IMR-90 (cell line): Measurements from ENCODE around the gene AFDN. TPM values are rescaled to one million over a fixed set of nuclear protein-coding genes. Genes with fewer than 3 reads are reported as not detected.

ENCODE experiments used
- ATAC-seq: fragments of 200-7000 bp; cut with Tn5 transposase; 2 replicates; pipeline ENCODE4 v1.9.1; 2020; ENCODE audit warnings: low read depth, mild to moderate bottlenecking, moderate library complexity
- BruUV-seq: library from RNA; stranded (reverse); fragments of 400-500 nt; replicated peaks from 2 replicates; lab custom pipeline; 2021; lab: Mats Ljungman, UMichigan
- CTCF ChIA-PET: fragments of 300-600 bp; formaldehyde crosslinking; extraction: SDS; loops from one replicate; lab custom pipeline; 2021; ENCODE audit warnings: antibody characterized with exemption; lab: Yijun Ruan, JAX
- POLR2A ChIA-PET: fragments of 300-600 bp; sonication (Branson Sonifier 250); formaldehyde crosslinking; loops from one replicate; lab custom pipeline; 2022; ENCODE audit warnings: antibody characterized with exemption; ENCODE audit not compliant: unreplicated experiment; lab: Charles Lee
- DNase-seq: peaks from one replicate; pipeline ENCODE4 v3.0.0; 2013
- H2AFZ ChIP-seq: replicated peaks from 2 replicates; pipeline ENCODE3; 2013; ENCODE audit warnings: low read length, mild to moderate bottlenecking; ENCODE audit not compliant: poor library complexity
- H2AK5ac ChIP-seq: 2 replicates; pipeline ENCODE4 v1.6.1; 2013; ENCODE audit warnings: low read depth, low read length, inconsistent platforms
- H2AK9ac ChIP-seq: replicated peaks from 2 replicates; pipeline ENCODE3; 2013; ENCODE audit warnings: mild to moderate bottlenecking, low read depth, low read length, moderate library complexity; ENCODE audit not compliant: poor library complexity
- H2BK120ac ChIP-seq: 2 replicates; pipeline ENCODE4 v1.6.1; 2013; ENCODE audit warnings: low read depth, low read length, inconsistent platforms
- H2BK15ac ChIP-seq: 3 replicates; pipeline ENCODE4 v1.6.1; 2013; ENCODE audit warnings: low read depth, low read length, inconsistent platforms
- H2BK20ac ChIP-seq: 2 replicates; pipeline ENCODE4 v1.6.1; 2013; ENCODE audit warnings: low read depth, mild to moderate bottlenecking, inconsistent platforms, low read length, moderate library complexity
- H2BK5ac ChIP-seq: 2 replicates; pipeline ENCODE4 v1.6.1; 2013; ENCODE audit warnings: mild to moderate bottlenecking, low read depth, low read length, inconsistent platforms; ENCODE audit not compliant: poor library complexity, severe bottlenecking
- H3K14ac ChIP-seq: replicated peaks from 2 replicates; pipeline ENCODE4 v1.6.1; 2013; ENCODE audit warnings: low read depth, low read length, inconsistent platforms
- H3K18ac ChIP-seq: 2 replicates; pipeline ENCODE4 v1.6.1; 2013; ENCODE audit warnings: low read depth, low read length, control low read depth
- H3K23ac ChIP-seq: 2 replicates; pipeline ENCODE4 v1.6.1; 2013; ENCODE audit warnings: low read depth, low read length, inconsistent platforms
- H3K27ac ChIP-seq: 2 replicates; pipeline ENCODE4 v1.5.1; 2013; ENCODE audit warnings: mild to moderate bottlenecking, control low read depth, low read length; ENCODE audit not compliant: insufficient read depth
- H3K27me3 ChIP-seq: 2 replicates; pipeline ENCODE4 v1.6.1; 2013; ENCODE audit warnings: low read length; ENCODE audit not compliant: control insufficient read depth, insufficient read depth
- H3K36me3 ChIP-seq: 2 replicates; pipeline ENCODE4 v1.6.1; 2013; ENCODE audit warnings: low read length, mixed read lengths; ENCODE audit not compliant: control insufficient read depth, insufficient read depth
- H3K4ac ChIP-seq: 2 replicates; pipeline ENCODE4 v1.6.1; 2013; ENCODE audit warnings: low read depth, low read length, inconsistent platforms
- H3K4me1 ChIP-seq: 2 replicates; pipeline ENCODE4 v1.6.1; 2013; ENCODE audit warnings: low read length, mixed read lengths; ENCODE audit not compliant: control insufficient read depth, insufficient read depth
- H3K4me2 ChIP-seq: 2 replicates; pipeline ENCODE4 v1.6.1; 2013; ENCODE audit warnings: low read depth, mild to moderate bottlenecking, control low read depth, low read length, moderate library complexity
- H3K4me3 ChIP-seq: 2 replicates; pipeline ENCODE4 v1.5.1; 2013; ENCODE audit warnings: low read depth, mild to moderate bottlenecking, control low read depth, low read length, moderate library complexity; ENCODE audit not compliant: insufficient read depth
- H3K56ac ChIP-seq: 2 replicates; pipeline ENCODE4 v1.6.1; 2013; ENCODE audit warnings: low read length, inconsistent platforms; ENCODE audit not compliant: insufficient read depth; ENCODE audit errors: extremely low read depth
- H3K79me1 ChIP-seq, 2 experiments: 2 replicates each; pipeline ENCODE4 v1.6.1; 2013; ENCODE audit warnings: low read length in 2 of 2, inconsistent platforms in 1 of 2, low read depth in 1 of 2
- H3K9ac ChIP-seq: 2 replicates; pipeline ENCODE4 v1.6.1; 2013; ENCODE audit warnings: low read depth, low read length, control low read depth
- H3K9me1 ChIP-seq: 2 replicates; pipeline ENCODE4 v1.6.1; 2013; ENCODE audit warnings: low read length, inconsistent platforms; ENCODE audit not compliant: insufficient read depth
- H3K9me3 ChIP-seq: 2 replicates; pipeline ENCODE4 v1.6.1; 2013; ENCODE audit warnings: low read length; ENCODE audit not compliant: control insufficient read depth, insufficient read depth
- H4K20me1 ChIP-seq: 2 replicates; pipeline ENCODE4 v1.6.1; 2013; ENCODE audit warnings: low read length, inconsistent platforms; ENCODE audit not compliant: insufficient read depth
- H4K5ac ChIP-seq: 2 replicates; pipeline ENCODE4 v1.6.1; 2013; ENCODE audit warnings: mild to moderate bottlenecking, low read depth, low read length, control low read depth
- H4K8ac ChIP-seq, 2 experiments: 2 replicates each; pipeline ENCODE4 v1.6.1; 2013; ENCODE audit warnings: low read depth in 2 of 2, low read length in 2 of 2, control low read depth in 1 of 2, inconsistent platforms in 1 of 2
- H4K91ac ChIP-seq: 2 replicates; pipeline ENCODE4 v1.6.1; 2013; ENCODE audit warnings: low read depth, low read length, inconsistent platforms; ENCODE audit not compliant: insufficient read depth
- BHLHE40 ChIP-seq: fragments of 150-350 bp; IDR thresholded peaks from 2 replicates; pipeline ENCODE4 v1.6.1; 2016; ENCODE audit warnings: mild to moderate bottlenecking, low read depth, low read length
- CHD1 ChIP-seq: IDR thresholded peaks from 2 replicates; pipeline ENCODE4 v1.6.1; 2012; ENCODE audit warnings: low read depth, low read length, improper control_type of control experiment
- ELK1 ChIP-seq: fragments of 150-350 bp; IDR thresholded peaks from 2 replicates; pipeline ENCODE4 v1.6.1; 2016; ENCODE audit warnings: low read depth, mild to moderate bottlenecking, low read length, moderate library complexity, borderline replicate concordance
- MAFK ChIP-seq: IDR thresholded peaks from 2 replicates; pipeline ENCODE4 v1.6.1; 2012; ENCODE audit warnings: low read depth, low read length, improper control_type of control experiment
- MAZ ChIP-seq: IDR thresholded peaks from 2 replicates; pipeline ENCODE4 v1.6.1; 2012; ENCODE audit warnings: low read depth, mild to moderate bottlenecking, low read length, improper control_type of control experiment, moderate library complexity, borderline replicate concordance
- MXI1 ChIP-seq: IDR thresholded peaks from 2 replicates; pipeline ENCODE4 v1.6.1; 2012; ENCODE audit warnings: low read depth, mild to moderate bottlenecking, low read length, moderate library complexity, borderline replicate concordance
- NFE2L2 ChIP-seq: fragments of 150-350 bp; IDR thresholded peaks from 2 replicates; pipeline ENCODE4 v1.6.1; 2016; ENCODE audit warnings: low read depth, mild to moderate bottlenecking, low read length
- POLR2A ChIP-seq: IDR thresholded peaks from 2 replicates; pipeline ENCODE4 v1.6.1; 2012; ENCODE audit warnings: mild to moderate bottlenecking, low read depth, low read length
- RAD21 ChIP-seq: IDR thresholded peaks from 2 replicates; pipeline ENCODE4 v1.6.1; 2012; ENCODE audit warnings: low read length, improper control_type of control experiment
- RCOR1 ChIP-seq: IDR thresholded peaks from 2 replicates; pipeline ENCODE4 v1.6.1; 2012; ENCODE audit warnings: mild to moderate bottlenecking, low read length, improper control_type of control experiment; ENCODE audit not compliant: insufficient replicate concordance
- RFX5 ChIP-seq: IDR thresholded peaks from 2 replicates; pipeline ENCODE4 v1.8.0; 2012; ENCODE audit warnings: low read depth, mild to moderate bottlenecking, low read length, moderate library complexity
- SMC3 ChIP-seq: fragments of 150-350 bp; IDR thresholded peaks from 2 replicates; pipeline ENCODE4 v1.6.1; 2016; ENCODE audit warnings: low read depth, mild to moderate bottlenecking, antibody characterized with exemption, low read length, moderate library complexity
- USF2 ChIP-seq: fragments of 150-350 bp; IDR thresholded peaks from 2 replicates; pipeline ENCODE4 v1.6.1; 2017; ENCODE audit warnings: mild to moderate bottlenecking, antibody characterized with exemption, low read length, low read depth
- WGBS, 2 experiments: methylation state at CpG; one replicate each; pipeline versions ENCODE4 v1.1.5 to v1.1.7; 2013; ENCODE audit warnings: missing lambda C conversion rate in 2 of 2; ENCODE audit not compliant: insufficient read length in 1 of 2; ENCODE audit errors: extremely low coverage in 2 of 2; 5-methylcytosine and 5-hydroxymethylcytosine counted together
- dilution Hi-C: fragments of 300-500 bp; cut with HindIII; formaldehyde crosslinking; loops from one replicate; pipeline ENCODE4 v1.14.3; 2018; ENCODE audit warnings: low sequenced_read_pairs; ENCODE audit not compliant: unreplicated experiment
- in situ Hi-C: fragments of 300-500 bp; cut with MboI; formaldehyde crosslinking; loops from 3 replicates; pipeline ENCODE4 v1.14.3; 2019; ENCODE audit warnings: low sequenced_read_pairs, inconsistent platforms, mixed read lengths
- intact Hi-C: fragments of 100-400 bp; cut with micrococcal nuclease; formaldehyde crosslinking; loops from 2 replicates; pipeline ENCODE4 v1.10.0; 2022
- polyA plus RNA-seq, 3 experiments: library from polyadenylated mRNA; depleted of rRNA; stranded (reverse); fragments of >200 nt; gene quantifications; 2 replicates each; pipeline ENCODE4 v1.2.3, GENCODE V29; 2012; ENCODE audit warnings: low replicate concordance in 1 of 3
- total RNA-seq: library from RNA; depleted of rRNA; stranded (reverse); fragments of >200 nt; gene quantifications from 2 replicates; pipeline ENCODE4 v1.2.3, GENCODE V29; 2012

The AFDN gene
- total and polyA plus RNA-seq, 2 of the 4 experiments (the other 2 are of a cell fraction), result 11.6 to 20.8 TPM

- in situ Hi-C loops (no loop called here), intact Hi-C loops (loop anchor here (10.0 kb wide), 1 partner anchor 82 kb away; no protein-coding TSS in a partner anchor), dilution Hi-C loops (no loop called here)
- Histone ChIP-seq H2AFZ (no peak overlapping the region), H3K36me3 (peaks cover 21% of the 10 kb centered on the region), H2BK20ac (no peak overlapping the region), H3K9me1 (peaks cover 10% of the 10 kb centered on the region; the same call in 1 of the 2 replicates), H3K23ac (no peak overlapping the region), H2BK120ac (no peak overlapping the region), H2AK9ac (no peak overlapping the region), H3K14ac (no peak overlapping the region), H3K56ac (no peak overlapping the region), H3K79me1 (peaks cover 0 to 8% of the 10 kb centered on the region in 2 experiments; a peak in 3 of 4 replicates), H3K4me1 (peaks cover 3% of the 10 kb centered on the region; the same call in 1 of the 2 replicates), H4K8ac (no peak overlapping the region), H2BK5ac (no peak overlapping the region), H3K27ac (no peak overlapping the region), H3K9me3 (no peaks in the 10 kb centered on the region), H2AK5ac (no peak overlapping the region), H4K20me1 (no peaks in the 10 kb centered on the region), H3K4me2 (no peak overlapping the region), H3K9ac (no peak overlapping the region), H2BK15ac (no peak overlapping the region), H3K18ac (no peak overlapping the region), H4K91ac (no peak overlapping the region), H3K4ac (no peak overlapping the region), H4K5ac (no peak overlapping the region), H3K4me3 (no peak overlapping the region), H3K27me3 (no peaks in the 10 kb centered on the region)
- no peak for ATAC-seq
- POLR2A ChIA-PET, result no interaction called here
- no CpG with 5 or more reads among the region's 1 CpG for WGBS, 2 experiments
- TF ChIP-seq NFE2L2 (no peak), MXI1 (no peak), MAFK (no peak), USF2 (no peak), POLR2A (no peak), RFX5 (no peak), SMC3 (no peak), ELK1 (no peak), RCOR1 (no peak), CHD1 (no peak), MAZ (no peak), RAD21 (no peak), BHLHE40 (no peak)
- BruUV-seq, result no TSS peak
- CTCF ChIA-PET, result interaction anchor here (1.3 kb wide), 1 partner anchor 13 kb away, joined by 3 read pairs; no protein-coding TSS in a partner anchor
- no peak for DNase-seq
Measured at GRCh38 chr6:167952512-167952859, 125.8 kb downstream of the AFDN start.
